GM13976 (cell line): ENCODE results near the gene GABRG3.

Experiments
- DNase-seq: peaks from one replicate; pipeline ENCODE4 v3.0.0; 2012; ENCODE audit warnings: low spot score
- in situ Hi-C: fragments of 300-500 bp; cut with MboI; formaldehyde crosslinking; loops from one replicate; pipeline ENCODE4 v1.12.0; 2022; ENCODE audit warnings: low sequenced_read_pairs, mixed read lengths, inconsistent platforms; ENCODE audit not compliant: unreplicated experiment
- TF ChIP-seq, protein P1 (sequence below): IDR thresholded peaks from 2 replicates; pipeline ENCODE4 v1.5.1; 2012; ENCODE audit warnings: borderline replicate concordance, mild to moderate bottlenecking; ENCODE audit not compliant: insufficient read depth; ENCODE audit errors: extremely low read depth, missing control alignments, control extremely low read depth

Gene GABRG3

DNA sequence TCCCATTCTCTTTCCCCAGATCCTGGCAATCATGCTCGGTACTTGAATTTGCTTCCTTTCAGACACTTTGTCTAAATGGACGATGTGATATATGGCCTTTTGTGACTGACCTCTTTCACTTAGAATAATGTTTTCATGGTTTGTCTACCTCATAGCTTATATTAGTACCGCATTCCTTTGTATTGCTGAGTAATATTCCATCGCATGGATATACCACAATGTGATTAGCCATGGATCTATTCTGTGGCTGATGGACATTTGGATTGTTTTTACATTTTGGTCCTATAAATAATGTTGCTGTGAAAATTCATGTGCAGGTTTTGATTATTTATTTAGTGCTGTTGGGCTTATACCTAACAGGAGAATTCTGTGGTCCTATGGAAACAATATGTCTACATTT lies 458.6 kb downstream of the GABRG3 start:
- TF ChIP-seq, protein P1, sequence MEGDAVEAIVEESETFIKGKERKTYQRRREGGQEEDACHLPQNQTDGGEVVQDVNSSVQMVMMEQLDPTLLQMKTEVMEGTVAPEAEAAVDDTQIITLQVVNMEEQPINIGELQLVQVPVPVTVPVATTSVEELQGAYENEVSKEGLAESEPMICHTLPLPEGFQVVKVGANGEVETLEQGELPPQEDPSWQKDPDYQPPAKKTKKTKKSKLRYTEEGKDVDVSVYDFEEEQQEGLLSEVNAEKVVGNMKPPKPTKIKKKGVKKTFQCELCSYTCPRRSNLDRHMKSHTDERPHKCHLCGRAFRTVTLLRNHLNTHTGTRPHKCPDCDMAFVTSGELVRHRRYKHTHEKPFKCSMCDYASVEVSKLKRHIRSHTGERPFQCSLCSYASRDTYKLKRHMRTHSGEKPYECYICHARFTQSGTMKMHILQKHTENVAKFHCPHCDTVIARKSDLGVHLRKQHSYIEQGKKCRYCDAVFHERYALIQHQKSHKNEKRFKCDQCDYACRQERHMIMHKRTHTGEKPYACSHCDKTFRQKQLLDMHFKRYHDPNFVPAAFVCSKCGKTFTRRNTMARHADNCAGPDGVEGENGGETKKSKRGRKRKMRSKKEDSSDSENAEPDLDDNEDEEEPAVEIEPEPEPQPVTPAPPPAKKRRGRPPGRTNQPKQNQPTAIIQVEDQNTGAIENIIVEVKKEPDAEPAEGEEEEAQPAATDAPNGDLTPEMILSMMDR = no peak
- in situ Hi-C loops = no loop called here
- no peak for DNase-seq

DNA sequence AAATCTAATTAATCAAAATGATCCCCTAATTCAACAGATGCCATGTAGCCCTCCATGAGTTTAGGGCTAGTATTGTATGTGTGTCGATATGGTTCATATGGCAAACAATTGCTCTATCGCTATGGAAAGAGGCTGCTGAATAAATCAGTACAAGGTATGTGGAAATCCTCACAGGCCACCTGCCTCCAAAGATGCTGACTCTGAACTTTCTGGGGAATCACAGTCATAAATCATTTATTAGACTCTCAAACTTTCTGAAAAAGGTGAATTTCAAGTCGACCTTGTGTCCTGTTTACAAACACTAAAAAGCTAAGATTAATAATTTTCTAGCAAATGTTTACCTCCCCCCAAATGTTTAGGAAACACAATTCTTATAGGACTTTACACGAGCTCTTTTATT lies 462.6 kb downstream of the GABRG3 start:
- in situ Hi-C loops = no loop called here
- TF ChIP-seq, protein P1 = no peak
- no peak for DNase-seq

DNA sequence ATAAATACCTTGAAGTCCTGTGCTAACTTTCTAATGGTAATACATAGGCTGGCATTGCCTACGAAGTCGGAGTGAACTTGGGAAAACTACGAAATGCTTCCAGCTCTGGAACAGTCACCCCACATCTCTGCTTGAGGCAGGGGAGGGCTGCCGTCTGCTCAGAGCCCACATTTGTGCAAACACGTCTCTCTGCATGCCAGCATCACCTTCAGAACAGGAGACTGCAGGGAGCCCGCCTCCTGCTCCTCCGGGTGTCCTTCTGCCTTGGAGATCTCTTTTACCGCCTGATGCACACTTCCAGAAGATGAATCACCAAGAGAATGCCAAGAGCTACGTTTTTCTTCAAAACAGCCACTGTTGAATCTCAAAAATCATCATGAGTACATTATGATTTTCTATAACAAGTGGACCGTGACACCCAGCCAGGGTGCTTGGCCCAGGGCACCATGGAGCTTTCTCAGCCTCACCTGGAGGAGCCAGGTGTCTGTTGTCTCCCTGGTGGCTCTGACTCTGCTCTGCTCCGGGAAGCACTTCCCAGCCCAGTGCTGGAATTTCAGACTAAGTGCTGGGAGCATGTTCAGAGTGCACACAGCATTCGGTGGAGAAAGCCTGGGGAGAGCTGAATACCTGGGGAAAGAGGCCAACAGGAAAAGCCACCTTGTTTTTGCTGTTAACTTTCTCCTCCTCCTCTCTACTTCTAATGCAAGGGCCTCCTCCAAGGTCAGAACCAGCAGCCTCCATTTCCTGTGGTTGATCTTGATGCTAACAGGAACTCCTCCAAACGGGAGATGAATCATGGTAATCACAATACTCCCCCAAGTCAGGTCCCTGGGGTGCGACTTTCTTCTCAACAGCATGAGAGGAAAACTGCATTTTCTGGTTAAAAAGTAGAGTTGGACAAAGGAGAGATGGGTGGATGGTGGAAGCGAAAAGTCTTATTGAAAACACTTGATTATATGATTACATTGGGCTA lies 467.7 kb downstream of the GABRG3 start:
- DNase-seq = no peak
- TF ChIP-seq, protein P1 = no peak
- in situ Hi-C loops = no loop called here

DNA sequence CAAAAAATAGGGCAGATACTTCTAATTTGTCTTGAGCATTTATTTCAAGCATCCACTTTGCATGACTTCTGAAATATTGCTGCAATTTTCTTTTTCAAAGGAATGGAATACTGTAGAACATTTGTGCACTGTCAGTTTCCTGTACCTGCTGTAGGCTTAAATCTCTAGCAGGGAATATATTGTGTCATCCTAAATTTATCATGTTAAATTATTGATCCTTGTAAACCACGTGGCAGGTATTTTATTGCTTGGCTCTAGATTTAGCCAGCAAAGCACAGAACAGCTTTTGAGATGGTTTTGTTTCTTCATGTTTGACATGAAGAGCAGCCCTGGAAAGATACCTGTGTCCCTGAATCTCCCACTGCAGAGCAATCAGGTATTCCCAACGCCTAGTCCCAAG lies 470.1 kb downstream of the GABRG3 start:
- DNase-seq = no peak
- TF ChIP-seq, protein P1 = no peak
- in situ Hi-C loops = no loop called here

DNA sequence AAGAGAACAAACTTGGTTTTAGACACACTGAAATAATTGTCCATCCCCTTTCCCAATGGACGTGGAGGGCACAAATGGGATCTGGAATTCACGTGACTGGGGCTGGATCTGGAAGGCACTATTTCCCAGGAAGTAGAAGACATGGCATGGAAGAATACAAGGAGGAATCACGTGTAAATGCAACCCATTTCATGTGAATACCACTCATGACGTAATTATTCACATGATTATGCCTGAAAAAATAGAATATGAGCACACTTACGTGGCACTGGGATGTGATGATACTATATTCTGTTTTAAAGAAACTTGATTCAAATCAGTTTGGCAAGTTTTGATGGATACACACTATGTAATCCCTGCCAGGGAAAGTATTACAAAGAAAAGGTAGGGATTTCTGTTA lies 477.3 kb downstream of the GABRG3 start:
- in situ Hi-C loops = no loop called here
- no peak for DNase-seq

DNA sequence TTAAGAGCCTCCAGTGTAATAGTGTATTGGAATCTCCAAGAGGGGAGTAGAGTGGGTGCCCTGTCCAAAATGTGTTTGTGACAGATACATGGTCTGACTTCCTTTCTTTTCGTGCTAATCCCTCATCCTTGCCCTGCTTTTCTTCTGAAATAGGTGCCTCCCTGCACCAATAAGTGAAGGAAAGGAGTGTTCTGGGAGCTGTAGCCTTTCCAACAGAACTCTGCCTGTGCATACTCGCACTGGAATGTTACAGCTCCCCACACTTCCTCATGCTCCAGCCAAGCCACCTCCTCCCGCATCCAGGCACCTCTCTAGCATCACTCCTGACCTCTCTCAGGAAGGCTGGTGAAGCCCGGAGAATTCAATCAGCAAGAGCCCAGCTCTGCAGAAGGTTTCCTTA lies 478.0 kb downstream of the GABRG3 start:
- TF ChIP-seq, protein P1 = no peak
- no peak for DNase-seq
- in situ Hi-C loops = no loop called here

More for the DNA sequence above, 477.3 kb downstream of the GABRG3 start:
- TF ChIP-seq, protein P1 = no peak

DNA sequence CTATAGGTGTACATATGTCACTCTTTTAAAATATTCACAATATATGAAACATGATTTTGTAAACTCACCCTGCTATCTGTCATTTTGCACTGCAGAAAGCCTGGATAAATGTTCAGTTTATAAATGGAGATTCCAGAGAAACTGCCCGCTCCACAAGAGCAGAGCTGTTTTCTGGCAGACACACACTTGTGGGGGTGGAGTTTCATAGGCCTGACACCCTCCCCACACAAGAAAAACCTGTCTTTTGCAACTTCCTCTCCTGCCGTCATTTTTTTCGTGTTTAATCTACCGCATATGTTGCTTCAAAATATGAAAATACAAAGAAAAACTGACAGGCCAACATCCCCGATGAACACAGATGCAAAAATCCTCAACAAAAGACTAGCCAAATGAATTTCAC lies 479.0 kb downstream of the GABRG3 start:
- in situ Hi-C loops = no loop called here
- TF ChIP-seq, protein P1 = no peak
- DNase-seq = no peak
